GM19455 (cell line): ENCODE data around the gene EGFL7.

Source experiments
- ATAC-seq: cut with Tn5 transposase; IDR thresholded peaks from one replicate; pipeline ENCODE4 v1.9.1; 2021; ENCODE audit not compliant: unreplicated experiment

EGFL7 gene

DNA sequence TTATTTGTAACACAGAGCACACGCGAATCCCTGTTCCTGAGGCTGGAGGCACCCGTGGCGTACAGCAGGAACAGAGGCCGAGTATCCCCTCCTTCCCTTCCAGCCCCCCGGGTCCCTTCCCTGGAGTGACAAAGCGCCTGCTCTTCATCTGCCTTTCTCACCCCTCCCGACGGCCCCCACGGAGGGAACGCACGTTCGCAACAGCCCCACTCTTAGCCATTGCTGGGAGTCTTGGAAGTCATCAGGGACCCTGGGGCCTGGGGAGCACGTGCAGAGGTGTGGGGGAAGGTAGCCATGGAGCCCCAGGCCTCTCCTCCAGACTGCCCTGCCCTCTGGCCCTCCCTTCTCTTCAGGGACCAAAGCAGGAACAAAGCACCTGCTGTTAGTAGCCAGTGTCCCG, 22.1 kb downstream of the EGFL7 start:
- no peak for ATAC-seq

- ATAC-seq: no peak
Measured at GRCh38 chr9:136685216-136685615, 22.5 kb downstream of the EGFL7 start.

GRCh38 chr9:136685790-136686533, 23.2 kb downstream of the EGFL7 start:
- no peak for ATAC-seq

- peak; percentile 24 for ATAC-seq
Measured at GRCh38 chr9:136686534-136686793, 23.7 kb downstream of the EGFL7 start.

- ATAC-seq: peak; percentile 50
Measured at GRCh38 chr9:136686794-136687711, 24.3 kb downstream of the EGFL7 start, which contains the start of gene AGPAT2. TSS of gene AGPAT2 (minus strand) at chr9:136687457. CDS start at chr9:136687357, 100 bp downstream.

DNA sequence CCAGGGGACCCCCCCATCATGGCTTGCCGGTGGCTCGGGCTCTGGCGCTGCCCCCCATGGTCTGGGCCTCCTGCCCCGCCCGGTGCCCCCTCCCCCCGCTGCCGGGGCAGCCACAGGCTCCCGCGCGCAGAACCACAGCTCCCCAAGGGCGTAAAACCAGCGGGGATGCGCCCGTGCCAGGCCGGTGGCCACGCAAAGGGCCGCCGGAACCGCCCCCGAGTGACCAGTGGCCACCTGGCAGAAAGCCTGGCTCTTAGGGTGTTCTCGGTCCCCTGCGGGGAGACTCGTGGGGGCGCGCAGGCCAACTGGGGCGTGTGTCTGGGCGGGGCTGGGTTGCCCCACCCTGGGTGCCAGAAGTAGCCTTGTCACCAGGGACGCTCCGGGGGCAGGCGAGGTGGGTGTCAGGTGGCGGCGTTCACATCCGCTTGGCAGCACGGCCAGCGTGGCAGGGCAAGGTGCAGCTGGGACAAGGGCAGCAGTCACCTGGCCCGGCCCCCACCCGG, 25.1 kb downstream of the EGFL7 start:
- no peak for ATAC-seq

- ATAC-seq: no peak
Measured at GRCh38 chr9:136688274-136689107, 25.8 kb downstream of the EGFL7 start.

DNA sequence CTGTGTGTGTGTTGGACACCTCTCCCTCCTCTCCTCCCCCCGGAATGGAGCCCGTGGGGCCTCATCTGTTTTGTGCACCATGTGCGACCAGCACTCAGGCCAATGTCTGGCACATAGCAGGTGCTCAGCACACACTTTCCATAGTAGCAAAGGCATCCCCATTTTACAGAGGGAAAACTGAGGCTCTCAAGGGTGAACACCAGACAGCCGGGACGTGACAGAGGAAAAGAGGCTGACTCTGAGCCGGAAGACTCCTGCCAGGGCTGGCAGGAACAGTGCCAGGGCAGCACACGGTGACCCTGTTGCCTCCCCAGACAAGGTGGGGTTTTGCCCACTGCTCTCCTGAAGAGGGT, 26.4 kb downstream of the EGFL7 start:
- no peak for ATAC-seq

DNA sequence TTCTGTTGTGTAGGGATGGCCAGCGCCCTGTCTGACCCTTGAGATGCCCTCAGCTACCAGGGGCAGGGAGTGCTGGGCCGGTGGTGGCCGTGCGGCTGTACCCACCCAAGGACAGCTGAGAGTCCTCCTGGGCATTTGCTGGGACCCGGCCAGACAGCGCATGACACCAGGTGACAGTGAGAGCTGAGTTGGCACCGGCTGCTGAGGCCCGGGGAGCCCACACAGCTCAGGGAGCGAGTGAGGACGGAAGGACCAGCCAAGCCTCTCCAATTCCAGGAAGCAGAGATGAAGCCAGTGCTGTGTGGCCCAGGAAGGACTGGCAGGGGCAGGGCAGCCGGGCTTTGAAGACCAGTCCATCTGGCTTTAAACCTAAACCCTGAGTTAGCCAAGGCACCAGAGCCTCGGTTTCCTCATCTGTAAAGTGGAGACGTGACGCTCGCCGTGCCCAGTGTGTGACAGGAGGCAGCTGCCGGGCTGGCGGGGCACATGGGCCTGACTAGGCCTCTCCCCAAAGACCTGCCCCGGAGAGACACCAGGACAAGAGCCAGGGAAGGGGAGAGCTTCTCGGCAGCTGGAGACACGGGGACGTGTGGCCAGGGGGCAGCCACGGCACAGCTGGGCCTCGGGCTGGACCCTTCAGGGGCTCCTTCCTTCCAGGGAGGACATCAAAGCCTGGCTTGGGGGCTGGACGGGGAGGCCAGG, 27.5 kb downstream of the EGFL7 start:
- no peak for ATAC-seq

DNA sequence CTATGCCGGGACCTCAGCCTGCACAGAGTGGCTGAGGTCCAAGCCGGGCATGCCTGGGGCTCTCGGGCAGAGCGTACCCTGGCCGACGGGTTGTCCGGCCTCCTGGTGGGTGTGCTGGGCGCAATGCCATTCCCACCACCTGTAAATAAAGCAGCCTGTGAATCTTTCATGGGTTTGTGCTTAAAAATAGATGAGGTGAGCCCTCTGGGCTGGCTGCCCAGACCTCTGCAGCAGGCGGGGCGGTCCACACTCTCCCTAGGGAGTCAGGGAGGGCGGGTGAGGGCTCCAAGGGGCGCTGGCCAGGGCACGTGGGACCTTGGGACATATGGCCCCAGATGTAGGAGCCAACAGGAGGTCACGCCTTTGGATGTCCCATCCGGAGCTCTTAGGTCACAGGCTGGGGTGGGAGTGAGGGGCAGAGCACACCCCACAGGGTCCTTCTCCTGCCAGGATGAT, 28.1 kb downstream of the EGFL7 start:
- no peak for ATAC-seq

DNA sequence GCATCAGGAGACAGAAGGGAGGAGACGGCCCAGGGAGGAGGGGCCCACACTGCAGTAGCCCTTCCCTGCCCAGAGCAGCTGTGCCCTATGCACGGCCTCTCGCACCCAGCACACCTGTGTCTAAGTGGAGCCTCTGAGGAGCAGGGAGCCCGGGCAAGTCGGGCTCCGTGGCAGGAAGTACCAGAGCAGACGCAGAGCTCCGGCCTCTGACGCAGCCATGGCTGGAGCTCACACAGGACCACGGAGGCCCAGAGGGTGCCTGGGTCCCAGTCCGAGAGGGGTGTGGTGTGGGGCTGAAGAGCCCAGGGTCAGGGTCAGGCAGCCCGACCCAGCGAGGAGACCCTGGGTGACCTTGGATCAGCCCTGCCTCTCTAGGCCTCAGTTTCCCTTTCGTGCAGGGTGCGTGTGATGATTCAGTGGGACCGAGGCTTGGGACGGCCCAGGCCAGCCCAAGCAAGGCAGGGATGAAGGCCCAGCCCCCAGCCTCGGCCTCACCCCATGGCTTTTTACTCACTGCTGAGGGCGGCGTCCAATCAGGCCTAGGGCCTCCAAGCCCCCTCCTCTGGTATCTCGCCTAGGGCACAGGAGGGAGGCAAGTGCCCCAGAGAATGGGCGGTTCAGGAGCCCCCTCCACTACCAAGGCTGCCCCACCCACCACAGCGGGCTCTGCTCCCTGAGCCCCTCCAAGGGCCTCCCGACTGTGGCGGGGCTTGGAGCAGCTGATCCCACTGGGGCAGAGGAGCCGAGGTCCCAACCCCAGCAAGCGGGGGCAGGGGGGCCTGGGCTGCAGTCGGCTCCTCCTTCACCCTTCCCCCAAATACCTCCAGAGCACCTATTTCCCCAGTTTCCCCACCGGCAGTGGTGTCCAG, 28.8 kb downstream of the EGFL7 start:
- ATAC-seq: no peak

DNA sequence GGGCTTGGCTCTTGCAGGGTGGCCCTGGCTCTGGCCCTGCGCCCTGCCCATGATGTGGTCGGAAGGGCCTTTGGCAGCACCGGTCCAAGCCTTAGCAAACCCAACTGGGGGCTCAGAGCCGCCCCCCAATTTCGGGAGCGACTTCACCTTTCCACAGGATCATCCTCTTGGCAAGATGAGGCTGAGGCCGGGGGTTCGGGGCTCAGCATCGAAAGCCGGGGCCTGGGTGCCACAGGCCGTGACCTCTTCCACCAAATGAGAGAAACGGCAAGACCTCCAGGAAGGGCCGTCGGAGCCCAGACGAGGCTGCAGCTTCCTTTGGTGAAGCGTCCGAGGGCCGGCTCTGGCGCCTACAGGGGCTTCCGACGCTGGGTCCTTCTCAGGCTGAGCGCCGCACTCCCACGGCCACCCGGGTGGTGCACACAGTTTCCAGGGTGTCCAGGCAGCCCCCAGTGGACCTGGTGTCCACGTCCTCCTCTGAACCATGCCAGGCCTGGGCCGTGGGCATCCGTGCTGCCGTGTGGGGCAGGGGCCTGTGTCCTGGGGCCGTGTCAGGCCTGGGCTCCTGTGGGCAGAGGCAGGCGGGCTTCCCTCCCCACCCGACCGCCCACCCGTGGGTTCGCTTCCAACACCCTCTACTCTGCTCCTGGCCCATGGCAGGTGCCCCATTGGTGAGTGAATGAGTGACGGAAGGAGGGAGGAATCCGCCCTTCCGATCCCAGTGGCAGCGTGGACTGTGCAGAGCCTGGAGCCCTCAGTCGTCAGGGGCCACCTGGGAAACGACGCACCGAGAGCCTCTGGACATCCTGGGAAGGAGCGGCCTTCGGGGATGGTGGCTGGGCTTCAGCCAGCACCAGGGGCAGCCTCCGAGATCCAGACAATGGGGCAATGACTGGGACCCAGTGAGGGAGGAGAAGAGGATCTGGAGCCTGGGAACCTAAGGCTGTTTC, 29.7 kb downstream of the EGFL7 start:
- ATAC-seq: no peak

GRCh38 chr9:136693135-136693489, 30.4 kb downstream of the EGFL7 start:
- no peak for ATAC-seq

DNA sequence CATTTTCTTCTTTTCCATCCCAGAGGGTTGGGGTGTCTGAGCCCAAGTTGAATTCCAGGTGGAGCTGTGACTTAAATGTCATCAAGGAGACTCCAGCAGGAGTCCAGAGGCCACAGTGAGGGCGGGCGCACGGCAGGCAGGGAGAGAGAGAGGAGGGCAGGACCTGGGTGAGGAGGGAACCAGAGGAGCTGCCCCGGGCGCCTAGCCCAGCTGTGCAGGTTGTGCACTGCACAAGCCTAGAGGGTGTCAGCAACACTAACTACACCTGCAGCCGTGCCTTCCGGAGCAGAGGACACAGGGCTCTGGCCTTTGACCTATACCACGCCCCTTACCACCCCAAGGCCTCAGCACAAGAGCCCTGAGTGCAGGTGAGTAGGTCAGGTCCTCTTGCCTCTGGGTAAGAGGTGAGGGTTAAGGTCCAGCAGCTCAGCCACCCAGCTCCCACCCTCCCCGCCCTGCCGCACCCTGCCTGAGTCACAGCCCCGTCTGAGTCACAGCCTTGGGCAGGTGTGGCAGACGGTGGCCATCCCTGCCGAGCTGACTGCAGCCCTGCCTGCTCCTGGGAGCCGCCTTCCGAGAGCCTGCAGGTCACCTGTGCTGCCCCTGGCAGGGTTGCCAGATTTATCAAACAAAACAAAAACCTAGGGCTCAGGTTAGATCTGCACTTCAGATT, 30.9 kb downstream of the EGFL7 start:
- no peak for ATAC-seq

GRCh38 chr9:136694163-136694871, 31.6 kb downstream of the EGFL7 start:
- no peak for ATAC-seq

GRCh38 chr9:136694872-136695247, 32.1 kb downstream of the EGFL7 start:
- no peak for ATAC-seq

DNA sequence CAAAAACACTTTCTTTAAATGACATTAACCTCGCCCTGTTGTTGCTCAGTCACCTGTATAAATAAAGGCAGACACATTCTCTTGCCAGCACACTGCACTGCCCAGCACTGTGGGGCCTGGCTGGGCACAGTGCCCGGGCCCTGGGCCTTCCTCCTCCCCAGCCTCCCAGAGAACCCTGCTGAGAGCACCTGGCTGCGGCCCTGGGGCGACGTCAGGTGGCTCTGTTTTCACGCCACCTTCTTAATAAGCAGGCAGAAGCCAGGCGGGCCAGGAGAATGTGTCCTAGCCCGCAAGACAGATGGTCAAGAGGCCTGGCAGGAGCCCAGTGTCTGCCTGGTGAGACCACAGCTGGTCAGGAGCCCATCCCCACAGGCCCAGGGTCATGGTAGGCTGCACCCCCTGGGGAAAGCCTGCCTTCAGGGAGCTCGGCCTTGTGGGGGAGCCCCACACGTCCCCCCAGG, 32.7 kb downstream of the EGFL7 start:
- no peak for ATAC-seq
